Measurements from ENCODE around the gene CEP112. TPM values are rescaled to one million over a fixed set of nuclear protein-coding genes. Genes with fewer than 3 reads are reported as not detected.

CEP112 gene
- total RNA-seq, 1 experiment from 2014 or later = 9.5 TPM

- intact Hi-C loops (cut with micrococcal nuclease; ENCODE audit: unreplicated experiment) (no loop called here), in situ Hi-C loops (cut with HindIII; ENCODE audit: low pct_unique_long_range_greater_than_20kb, low sequenced_read_pairs) (no loop called here)
- DNase-seq (ENCODE audit: low read depth, low spot score) = no peak
- no peak for ATAC-seq
- POLR2A ChIA-PET = no interaction called here
- BruUV-seq (replicated peaks) = no TSS peak
- no peak overlapping the region for H3K4me3 ChIP-seq (ENCODE audit: low read depth in 2 of 2, low read length in 2 of 2)
- CTCF ChIA-PET = no interaction called here
- H3K27ac ChIP-seq (ENCODE audit: low read length) = no peak overlapping the region
- no peaks in the 10 kb centered on the region for H3K36me3 ChIP-seq (ENCODE audit: control insufficient read depth, insufficient read depth, low read length)
- H3K27me3 ChIP-seq (ENCODE audit: control insufficient read depth, insufficient read depth, low read length) = no peaks in the 10 kb centered on the region
- no peaks in the 10 kb centered on the region for H3K4me1 ChIP-seq (ENCODE audit: control insufficient read depth, insufficient read depth, low read length)
- TF ChIP-seq, protein P1, sequence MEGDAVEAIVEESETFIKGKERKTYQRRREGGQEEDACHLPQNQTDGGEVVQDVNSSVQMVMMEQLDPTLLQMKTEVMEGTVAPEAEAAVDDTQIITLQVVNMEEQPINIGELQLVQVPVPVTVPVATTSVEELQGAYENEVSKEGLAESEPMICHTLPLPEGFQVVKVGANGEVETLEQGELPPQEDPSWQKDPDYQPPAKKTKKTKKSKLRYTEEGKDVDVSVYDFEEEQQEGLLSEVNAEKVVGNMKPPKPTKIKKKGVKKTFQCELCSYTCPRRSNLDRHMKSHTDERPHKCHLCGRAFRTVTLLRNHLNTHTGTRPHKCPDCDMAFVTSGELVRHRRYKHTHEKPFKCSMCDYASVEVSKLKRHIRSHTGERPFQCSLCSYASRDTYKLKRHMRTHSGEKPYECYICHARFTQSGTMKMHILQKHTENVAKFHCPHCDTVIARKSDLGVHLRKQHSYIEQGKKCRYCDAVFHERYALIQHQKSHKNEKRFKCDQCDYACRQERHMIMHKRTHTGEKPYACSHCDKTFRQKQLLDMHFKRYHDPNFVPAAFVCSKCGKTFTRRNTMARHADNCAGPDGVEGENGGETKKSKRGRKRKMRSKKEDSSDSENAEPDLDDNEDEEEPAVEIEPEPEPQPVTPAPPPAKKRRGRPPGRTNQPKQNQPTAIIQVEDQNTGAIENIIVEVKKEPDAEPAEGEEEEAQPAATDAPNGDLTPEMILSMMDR (IDR thresholded peaks at IDR 0.05) = no peak
- TF ChIP-seq TCF7L2 (IDR thresholded peaks at IDR 0.05; ENCODE audit: low read depth, low read length) (no peak), SIN3A (IDR thresholded peaks at IDR 0.05; ENCODE audit: borderline replicate concordance, insufficient read depth, low read depth, low read length) (no peak), REST (IDR thresholded peaks at IDR 0.05; ENCODE audit: insufficient read depth in 1 of 2, low read depth in 2 of 2, low read length in 1 of 2) (no peak), POLR2AphosphoS5 (IDR thresholded peaks at IDR 0.05; ENCODE audit: low read depth, low read length) (no peak)
- H3K9me3 ChIP-seq (ENCODE audit: control insufficient read depth, insufficient read depth, low read depth, low read length) = no peaks in the 10 kb centered on the region
These were observed 39.1 kb upstream of the CEP112 start for GRCh38 chr17:66230922-66231591.

GRCh38 chr17:66229783-66230538 lies 38.0 kb upstream of the CEP112 start:
- in situ Hi-C loops (cut with HindIII; ENCODE audit: low pct_unique_long_range_greater_than_20kb, low sequenced_read_pairs) (no loop called here), intact Hi-C loops (cut with micrococcal nuclease; ENCODE audit: unreplicated experiment) (no loop called here)
- CTCF ChIA-PET = no interaction called here
- H3K4me1 ChIP-seq (ENCODE audit: control insufficient read depth, insufficient read depth, low read length) = no peaks in the 10 kb centered on the region
- ATAC-seq = no peak
- H3K36me3 ChIP-seq (ENCODE audit: control insufficient read depth, insufficient read depth, low read length) = no peaks in the 10 kb centered on the region
- no peak overlapping the region for H3K27ac ChIP-seq (ENCODE audit: low read length)
- no peak for TF ChIP-seq REST (IDR thresholded peaks at IDR 0.05; ENCODE audit: insufficient read depth in 1 of 2, low read depth in 2 of 2, low read length in 1 of 2)
- TF ChIP-seq TCF7L2 (IDR thresholded peaks at IDR 0.05; ENCODE audit: low read depth, low read length) = no peak
- TF ChIP-seq, protein P1 (IDR thresholded peaks at IDR 0.05) = no peak
- TF ChIP-seq POLR2AphosphoS5 (IDR thresholded peaks at IDR 0.05; ENCODE audit: low read depth, low read length) = no peak
- TF ChIP-seq SIN3A (IDR thresholded peaks at IDR 0.05; ENCODE audit: borderline replicate concordance, insufficient read depth, low read depth, low read length) = no peak
- no peaks in the 10 kb centered on the region for H3K9me3 ChIP-seq (ENCODE audit: control insufficient read depth, insufficient read depth, low read depth, low read length)
- no TSS peak for BruUV-seq (replicated peaks)
- POLR2A ChIA-PET = interaction anchor here (0.6 kb wide), 1 partner anchor 11 kb away, joined by 6 read pairs; no protein-coding TSS in a partner anchor
- no peak overlapping the region for H3K4me3 ChIP-seq (ENCODE audit: low read depth in 2 of 2, low read length in 2 of 2)
- no peaks in the 10 kb centered on the region for H3K27me3 ChIP-seq (ENCODE audit: control insufficient read depth, insufficient read depth, low read length)
- DNase-seq (ENCODE audit: low read depth, low spot score) = no peak
